ENCODE results near the gene DNAJB2.

Gene DNAJB2

DNA sequence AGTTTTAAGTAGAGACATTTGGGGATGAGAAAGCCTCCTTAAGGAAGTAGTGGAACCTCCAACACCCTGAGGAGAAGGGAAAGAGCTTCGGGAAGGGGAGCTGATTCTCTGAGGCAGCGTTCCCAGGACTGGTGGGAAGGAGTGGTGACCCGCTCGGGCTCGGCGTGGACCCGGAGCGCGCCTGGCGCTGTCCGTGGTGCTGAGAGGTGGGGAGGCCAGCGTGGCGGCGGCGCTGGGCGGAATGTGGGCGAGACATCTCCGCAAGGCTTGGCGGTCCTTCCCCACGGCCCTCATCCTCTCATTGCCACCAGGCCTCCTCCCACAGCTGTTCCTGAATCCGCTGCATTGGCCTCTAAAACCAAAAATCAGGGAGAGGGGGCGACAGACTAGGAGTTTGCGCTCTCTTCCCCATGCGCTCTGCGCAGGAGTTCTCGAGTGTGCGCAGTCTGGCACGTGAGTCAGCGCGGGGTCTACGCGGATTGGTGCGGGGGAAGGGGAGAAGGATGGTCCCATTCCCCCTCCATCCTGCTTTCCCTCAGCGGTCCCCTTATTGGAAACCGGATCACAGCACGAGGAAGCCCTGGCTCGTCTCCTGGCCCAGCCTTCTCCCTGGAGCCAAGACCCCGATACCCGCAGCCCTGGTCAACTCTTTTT, 52.5 kb downstream of the DNAJB2 start:
- Histone ChIP-seq H3K14ac (ENCODE audit: low read length) (no peak overlapping the region), H3K4me2 (ENCODE audit: low read length) (no peak overlapping the region), H3K79me2 (ENCODE audit: control insufficient read depth, insufficient read depth, low read length, poor library complexity) (no peaks in the 10 kb centered on the region), H3K4ac (ENCODE audit: low read depth, low read length) (no peak overlapping the region), H4K12ac (ENCODE audit: low read depth, low read length) (no peak overlapping the region), H3K27me3 (ENCODE audit: insufficient read depth, low read length) (peaks cover 11% of the 10 kb centered on the region), H3K9me3 (ENCODE audit: insufficient read depth, low read depth, low read length) (peaks cover 2% of the 10 kb centered on the region), H3K4me1 (ENCODE audit: control insufficient read depth in 1 of 2, insufficient read depth in 2 of 2, low read length in 2 of 2) (no peaks in the 10 kb centered on the region), H2AK5ac (ENCODE audit: low read length) (no peak overlapping the region), H4K8ac (ENCODE audit: low read depth, low read length) (no peak overlapping the region), H3K18ac (ENCODE audit: low read length) (no peak overlapping the region), H4K91ac (ENCODE audit: low read depth, low read length) (no peak overlapping the region), H2BK5ac (ENCODE audit: low read depth, low read length, poor library complexity) (no peak overlapping the region), H2BK120ac (ENCODE audit: insufficient read depth, low read length, poor library complexity) (no peak overlapping the region), H2AFZ (ENCODE audit: insufficient read depth, low read length, poor library complexity) (no peak overlapping the region), H3K9ac (ENCODE audit: low read length) (no peak overlapping the region), H3K4me3 (ENCODE audit: low read depth, low read length) (peak overlapping the region; percentile 4), H3K79me1 (ENCODE audit: low read length) (no peaks in the 10 kb centered on the region), H3K23ac (ENCODE audit: low read length) (no peak overlapping the region), H3K36me3 (ENCODE audit: control insufficient read depth in 1 of 2, insufficient read depth in 2 of 2, low read length in 2 of 2) (no peaks in the 10 kb centered on the region), H3K27ac (ENCODE audit: low read depth, low read length) (no peak overlapping the region), H2BK12ac (ENCODE audit: low read length) (no peak overlapping the region)
- peak in 1 of 2 donors; percentile 68 for DNase-seq
- no CpG with 5 or more reads among the region's 39 CpGs for WGBS (ENCODE audit: extremely low coverage, insufficient coverage, insufficient read length)

DNA sequence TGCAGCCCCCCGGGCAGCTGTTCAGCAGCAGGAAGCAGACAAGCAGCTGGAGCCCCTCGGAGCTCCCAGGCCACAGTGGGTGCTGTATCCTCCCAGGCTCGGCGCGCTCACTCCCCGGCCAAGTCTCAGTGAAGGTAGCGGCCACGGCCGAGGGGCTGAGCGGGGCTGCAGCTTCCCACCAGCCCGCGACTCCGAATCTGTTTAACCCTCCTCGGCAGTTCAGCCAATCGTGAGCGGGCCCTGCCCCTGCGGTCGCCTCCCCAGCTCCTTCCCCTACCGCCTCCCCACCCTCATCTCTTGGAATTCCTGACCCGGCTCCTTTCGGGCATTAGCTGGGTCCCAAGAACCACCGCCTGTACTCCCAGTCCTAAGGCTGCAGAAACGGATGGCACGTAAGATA, 53.4 kb downstream of the DNAJB2 start, which contains the start of gene RESP18:
RESP18 (minus strand) TSS at position 203 of the 400 bp plus-strand sequence.
- no peak within 1 kb of the TSS for H4K12ac ChIP-seq (ENCODE audit: low read depth, low read length)
- H3K4me1 ChIP-seq (ENCODE audit: control insufficient read depth in 1 of 2, insufficient read depth in 2 of 2, low read length in 2 of 2) = no peaks in the 10 kb centered on the region
- no CpG with 5 or more reads among the region's 24 CpGs for WGBS (ENCODE audit: extremely low coverage, insufficient coverage, insufficient read length)

DNA sequence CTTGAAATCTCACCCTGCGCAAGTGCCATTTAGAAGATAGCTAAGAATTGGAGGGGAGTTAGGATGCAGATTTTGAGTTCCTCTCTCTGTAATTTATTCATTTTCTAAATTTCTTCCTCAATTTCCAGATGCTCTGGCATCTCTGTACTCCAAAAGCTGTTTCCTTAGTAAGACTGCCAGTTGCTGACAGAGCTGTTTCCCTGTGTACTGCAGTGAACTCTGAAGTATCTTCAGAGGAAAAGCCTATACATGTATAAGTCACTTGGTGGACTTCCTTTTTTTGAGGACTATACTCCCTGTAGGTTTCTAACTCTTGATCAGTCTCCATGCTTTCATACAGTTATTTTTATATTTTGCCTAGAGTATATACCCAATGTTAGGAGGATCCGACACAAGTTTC, 54.9 kb downstream of the DNAJB2 start:
- H4K91ac ChIP-seq (ENCODE audit: low read depth, low read length) = no peak overlapping the region
- H3K23ac ChIP-seq (ENCODE audit: low read length) = no peak overlapping the region
- no peaks in the 10 kb centered on the region for H3K4me1 ChIP-seq (ENCODE audit: control insufficient read depth in 1 of 2, insufficient read depth in 2 of 2, low read length in 2 of 2)
- H2BK12ac ChIP-seq (ENCODE audit: low read length) = no peak overlapping the region
- no peak for DNase-seq
- no peak overlapping the region for H3K9ac ChIP-seq (ENCODE audit: low read length)
- no peak overlapping the region for H3K4ac ChIP-seq (ENCODE audit: low read depth, low read length)
- peaks cover 2% of the 10 kb centered on the region for H3K9me3 ChIP-seq (ENCODE audit: insufficient read depth, low read depth, low read length)
- no peak overlapping the region for H3K18ac ChIP-seq (ENCODE audit: low read length)
- H4K12ac ChIP-seq (ENCODE audit: low read depth, low read length) = no peak overlapping the region
- H3K79me1 ChIP-seq (ENCODE audit: low read length) = no peaks in the 10 kb centered on the region
- H3K79me2 ChIP-seq (ENCODE audit: control insufficient read depth, insufficient read depth, low read length, poor library complexity) = no peaks in the 10 kb centered on the region
- H3K14ac ChIP-seq (ENCODE audit: low read length) = no peak overlapping the region
- H2BK5ac ChIP-seq (ENCODE audit: low read depth, low read length, poor library complexity) = no peak overlapping the region
- H4K8ac ChIP-seq (ENCODE audit: low read depth, low read length) = no peak overlapping the region
- H2BK120ac ChIP-seq (ENCODE audit: insufficient read depth, low read length, poor library complexity) = no peak overlapping the region
- no peaks in the 10 kb centered on the region for H3K36me3 ChIP-seq (ENCODE audit: control insufficient read depth in 1 of 2, insufficient read depth in 2 of 2, low read length in 2 of 2)
- H3K4me2 ChIP-seq (ENCODE audit: low read length) = no peak overlapping the region
- H3K27ac ChIP-seq (ENCODE audit: low read depth, low read length) = no peak overlapping the region
- no peak overlapping the region for H3K4me3 ChIP-seq (ENCODE audit: low read depth, low read length)
- no peak overlapping the region for H2AK5ac ChIP-seq (ENCODE audit: low read length)
- H3K27me3 ChIP-seq (ENCODE audit: insufficient read depth, low read length) = peaks cover 11% of the 10 kb centered on the region
- no CpG with 5 or more reads among the region's 2 CpGs for WGBS (ENCODE audit: extremely low coverage, insufficient coverage, insufficient read length)
- no peak overlapping the region for H2AFZ ChIP-seq (ENCODE audit: insufficient read depth, low read length, poor library complexity)

More for the DNA sequence above, 53.4 kb downstream of the DNAJB2 start, which contains the start of gene RESP18:
- Histone ChIP-seq H3K27ac (ENCODE audit: low read depth, low read length) (no peak within 1 kb of the TSS), H3K79me1 (ENCODE audit: low read length) (no peaks in the 10 kb centered on the region), H3K18ac (ENCODE audit: low read length) (no peak within 1 kb of the TSS), H3K23ac (ENCODE audit: low read length) (no peak within 1 kb of the TSS), H3K14ac (ENCODE audit: low read length) (no peak within 1 kb of the TSS), H3K4ac (ENCODE audit: low read depth, low read length) (no peak within 1 kb of the TSS), H3K79me2 (ENCODE audit: control insufficient read depth, insufficient read depth, low read length, poor library complexity) (no peaks in the 10 kb centered on the region), H2BK120ac (ENCODE audit: insufficient read depth, low read length, poor library complexity) (no peak within 1 kb of the TSS), H3K36me3 (ENCODE audit: control insufficient read depth in 1 of 2, insufficient read depth in 2 of 2, low read length in 2 of 2) (no peaks in the 10 kb centered on the region), H3K9ac (ENCODE audit: low read length) (no peak within 1 kb of the TSS), H2BK5ac (ENCODE audit: low read depth, low read length, poor library complexity) (no peak within 1 kb of the TSS), H3K4me2 (ENCODE audit: low read length) (no peak within 1 kb of the TSS), H2AK5ac (ENCODE audit: low read length) (no peak within 1 kb of the TSS), H3K27me3 (ENCODE audit: insufficient read depth, low read length) (peaks cover 11% of the 10 kb centered on the region), H4K91ac (ENCODE audit: low read depth, low read length) (no peak within 1 kb of the TSS), H3K9me3 (ENCODE audit: insufficient read depth, low read depth, low read length) (peaks cover 2% of the 10 kb centered on the region), H2BK12ac (ENCODE audit: low read length) (no peak within 1 kb of the TSS), H4K8ac (ENCODE audit: low read depth, low read length) (no peak within 1 kb of the TSS), H3K4me3 (ENCODE audit: low read depth, low read length) (peak within 1 kb of the TSS; percentile 4), H2AFZ (ENCODE audit: insufficient read depth, low read length, poor library complexity) (no peak within 1 kb of the TSS)
- no peak for DNase-seq

DNA sequence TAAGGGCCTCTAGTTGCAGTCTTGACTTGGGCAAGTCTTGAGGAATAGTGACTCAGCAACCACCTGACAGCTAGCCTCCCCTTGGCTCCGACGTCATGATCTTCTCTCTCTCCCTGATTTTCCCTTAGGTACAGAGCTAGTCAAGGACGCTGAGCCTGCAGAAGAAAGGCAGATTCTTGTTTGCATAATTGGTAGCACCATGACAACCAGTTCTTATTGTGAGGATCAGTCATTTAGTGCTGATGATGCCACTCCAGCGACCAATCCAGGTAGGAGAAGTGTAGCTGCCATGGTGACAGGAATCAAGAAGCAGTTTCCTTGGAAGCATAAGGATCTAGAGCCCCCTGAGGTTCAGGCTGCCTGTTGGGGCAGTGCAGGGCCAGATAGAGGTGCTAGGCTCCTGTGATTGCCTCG, 56.2 kb downstream of the DNAJB2 start:
- Histone ChIP-seq H3K4me3 (ENCODE audit: low read depth, low read length) (no peak overlapping the region), H4K12ac (ENCODE audit: low read depth, low read length) (no peak overlapping the region), H2BK5ac (ENCODE audit: low read depth, low read length, poor library complexity) (no peak overlapping the region), H3K9me3 (ENCODE audit: insufficient read depth, low read depth, low read length) (peaks cover 2% of the 10 kb centered on the region), H3K79me2 (ENCODE audit: control insufficient read depth, insufficient read depth, low read length, poor library complexity) (no peaks in the 10 kb centered on the region), H3K27me3 (ENCODE audit: insufficient read depth, low read length) (peaks cover 11% of the 10 kb centered on the region), H2BK12ac (ENCODE audit: low read length) (no peak overlapping the region), H3K27ac (ENCODE audit: low read depth, low read length) (no peak overlapping the region), H3K36me3 (ENCODE audit: control insufficient read depth in 1 of 2, insufficient read depth in 2 of 2, low read length in 2 of 2) (no peaks in the 10 kb centered on the region), H4K8ac (ENCODE audit: low read depth, low read length) (no peak overlapping the region), H2AK5ac (ENCODE audit: low read length) (no peak overlapping the region), H4K91ac (ENCODE audit: low read depth, low read length) (no peak overlapping the region), H3K4me1 (ENCODE audit: control insufficient read depth in 1 of 2, insufficient read depth in 2 of 2, low read length in 2 of 2) (no peaks in the 10 kb centered on the region), H3K18ac (ENCODE audit: low read length) (no peak overlapping the region), H3K14ac (ENCODE audit: low read length) (no peak overlapping the region), H3K4me2 (ENCODE audit: low read length) (no peak overlapping the region), H2AFZ (ENCODE audit: insufficient read depth, low read length, poor library complexity) (no peak overlapping the region), H2BK120ac (ENCODE audit: insufficient read depth, low read length, poor library complexity) (no peak overlapping the region), H3K79me1 (ENCODE audit: low read length) (no peaks in the 10 kb centered on the region), H3K4ac (ENCODE audit: low read depth, low read length) (no peak overlapping the region), H3K9ac (ENCODE audit: low read length) (no peak overlapping the region), H3K23ac (ENCODE audit: low read length) (no peak overlapping the region)
- WGBS (ENCODE audit: extremely low coverage, insufficient coverage, insufficient read length) = no CpG with 5 or more reads among the region's 5 CpGs
- no peak for DNase-seq
